ENCODE results near the gene DLK2. TPM values are rescaled to one million over a fixed set of nuclear protein-coding genes. Genes with fewer than 3 reads are reported as not detected.
A peak's percentile ranks its signal among the peaks of the same experiment; 100 is the strongest.

Gene DLK2
- total and polyA plus RNA-seq, 2 of the 13 experiments (the other 11 are each of a cell fraction or from before 2014, with no cell fraction given), result 1.2 to 3.8 TPM

DNA sequence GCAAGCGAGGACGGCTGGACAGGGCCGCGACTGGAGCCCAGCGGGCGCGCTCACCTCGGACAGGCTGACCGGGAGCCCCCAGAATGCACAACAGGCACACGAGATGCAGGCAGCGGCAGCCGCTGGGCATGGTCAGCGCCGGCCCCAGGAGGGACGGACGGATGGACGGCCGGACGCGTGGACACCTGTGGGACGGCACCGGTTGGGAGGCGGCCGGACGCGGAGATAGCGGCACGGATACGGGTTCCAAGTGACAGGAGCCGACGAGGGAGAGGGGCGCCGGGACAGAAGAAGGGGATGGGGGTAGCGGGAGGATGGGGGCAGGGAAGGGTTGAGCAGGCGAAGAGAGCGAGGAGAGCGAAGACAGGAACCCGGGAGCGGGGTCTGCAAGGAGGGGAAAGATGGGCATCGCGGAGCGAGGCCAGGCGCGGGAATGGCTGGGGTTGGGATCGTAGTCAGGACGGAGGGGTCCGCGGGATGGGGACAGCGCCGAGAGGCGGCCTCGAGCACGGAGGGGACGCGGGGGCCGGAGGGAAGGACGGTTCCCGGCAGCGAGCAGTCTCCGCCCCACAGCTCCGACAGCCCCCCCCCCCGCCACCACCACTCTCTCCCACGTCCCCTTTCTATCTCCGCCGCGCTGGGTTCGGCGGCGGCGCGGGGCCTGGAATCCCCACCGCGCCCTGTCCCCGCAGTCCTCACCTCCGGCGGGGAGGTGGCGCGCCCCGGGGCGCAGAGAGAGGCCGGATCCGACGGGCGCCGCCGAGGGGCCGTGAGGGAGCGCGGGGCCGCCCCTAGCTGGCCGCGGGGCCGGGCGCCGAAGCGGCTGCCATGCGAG lies 435 bp downstream of the DLK2 start (continued):
- TF ChIP-seq SKIL (CRISPR knock-in tag; IDR thresholded peaks at IDR 0.05; ENCODE audit: borderline replicate concordance) (peak; percentile 28; the same call in 1 of the 2 replicates), ZNF841 (CRISPR knock-in tag; IDR thresholded peaks at IDR 0.05; ENCODE audit: borderline replicate concordance) (no peak), ATF7-NPFF (CRISPR knock-in tag; IDR thresholded peaks at IDR 0.05; ENCODE audit: low read depth) (0 out of 2 replicates have a peak, but pooled peaks have one; percentile 8), ZNF280B (CRISPR knock-in tag; IDR thresholded peaks at IDR 0.05; ENCODE audit: borderline replicate concordance) (no peak), ZSCAN29 (CRISPR knock-in tag; conservative IDR thresholded peaks at IDR 0.05) (0 out of 2 replicates have a peak, but pooled peaks have one; percentile 46), CEBPZ (IDR thresholded peaks at IDR 0.05; ENCODE audit: low read length) (no peak)
- TF ChIP-seq, protein P1, sequence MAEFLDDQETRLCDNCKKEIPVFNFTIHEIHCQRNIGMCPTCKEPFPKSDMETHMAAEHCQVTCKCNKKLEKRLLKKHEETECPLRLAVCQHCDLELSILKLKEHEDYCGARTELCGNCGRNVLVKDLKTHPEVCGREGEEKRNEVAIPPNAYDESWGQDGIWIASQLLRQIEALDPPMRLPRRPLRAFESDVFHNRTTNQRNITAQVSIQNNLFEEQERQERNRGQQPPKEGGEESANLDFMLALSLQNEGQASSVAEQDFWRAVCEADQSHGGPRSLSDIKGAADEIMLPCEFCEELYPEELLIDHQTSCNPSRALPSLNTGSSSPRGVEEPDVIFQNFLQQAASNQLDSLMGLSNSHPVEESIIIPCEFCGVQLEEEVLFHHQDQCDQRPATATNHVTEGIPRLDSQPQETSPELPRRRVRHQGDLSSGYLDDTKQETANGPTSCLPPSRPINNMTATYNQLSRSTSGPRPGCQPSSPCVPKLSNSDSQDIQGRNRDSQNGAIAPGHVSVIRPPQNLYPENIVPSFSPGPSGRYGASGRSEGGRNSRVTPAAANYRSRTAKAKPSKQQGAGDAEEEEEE (CRISPR knock-in tag; IDR thresholded peaks at IDR 0.05; ENCODE audit: borderline replicate concordance), result peak; percentile 83; the same call in 1 of the 2 replicates
